Measurements from ENCODE around the gene FBXO36. TPM values are rescaled to one million over a fixed set of nuclear protein-coding genes. Genes with fewer than 3 reads are reported as not detected.

The FBXO36 gene
- total RNA-seq, 3 donors from 2014 or later, result 2.7 to 6.9 (median 3.3) TPM

DNA sequence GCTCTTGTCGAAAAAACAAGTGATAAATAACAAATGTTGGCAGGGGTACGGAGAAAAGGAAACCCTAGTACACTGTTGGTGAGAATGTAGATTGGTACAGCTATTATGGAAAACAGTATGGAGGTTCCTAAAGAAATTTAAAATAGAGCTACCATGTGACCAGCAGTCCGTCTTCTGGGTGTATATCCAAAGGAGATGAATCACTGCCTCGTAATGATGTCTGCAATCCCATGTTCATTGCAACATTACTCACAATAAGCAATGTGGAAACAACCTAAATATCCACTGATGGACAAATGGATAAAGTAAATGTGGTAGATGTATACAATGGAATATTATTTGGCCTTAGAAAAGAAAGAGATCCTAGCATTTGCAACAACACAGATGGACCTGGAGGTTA is 95.8 kb downstream of the FBXO36 start:
- TF ChIP-seq POLR2A (IDR thresholded peaks at IDR 0.05) (no peak), POLR2AphosphoS5 (IDR thresholded peaks at IDR 0.05) (no peak), CTCF (IDR thresholded peaks at IDR 0.05) (no peak)
- intact Hi-C loops (cut with DNase I; ENCODE audit: low total_unique reads), result no loop called here
- no peak for DNase-seq (ENCODE audit: low spot score in 2 of 2)

DNA sequence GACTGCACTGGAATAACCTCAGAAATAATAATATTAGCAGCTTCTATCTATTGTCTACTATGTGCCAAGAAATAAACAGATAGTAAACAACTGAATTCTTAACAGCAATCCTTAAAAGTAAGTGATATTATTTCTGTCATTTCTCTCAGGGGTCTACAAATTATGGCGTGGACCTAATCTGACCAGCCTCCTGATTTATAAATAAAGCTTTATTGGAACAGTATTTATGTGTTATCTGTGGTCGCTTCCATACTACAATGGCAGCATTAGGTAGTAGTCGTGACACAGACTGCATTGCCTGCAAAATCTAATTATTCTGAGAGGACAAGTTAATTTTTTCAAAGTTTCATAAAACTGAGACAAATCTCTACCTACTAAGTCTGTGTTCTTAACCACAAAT is 97.4 kb downstream of the FBXO36 start:
- TF ChIP-seq POLR2AphosphoS5 (IDR thresholded peaks at IDR 0.05), result no peak
- TF ChIP-seq CTCF (IDR thresholded peaks at IDR 0.05), result no peak
- no peak for TF ChIP-seq POLR2A (IDR thresholded peaks at IDR 0.05)
- intact Hi-C loops (cut with DNase I; ENCODE audit: low total_unique reads), result no loop called here
- DNase-seq (ENCODE audit: low spot score in 2 of 2), result no peak

More for the DNA sequence above, 95.8 kb downstream of the FBXO36 start:
- Histone ChIP-seq H3K27me3 (no peaks in the 10 kb centered on the region), H3K4me3 (no peak overlapping the region), H3K27ac (no peak overlapping the region), H3K9me3 (no peaks in the 10 kb centered on the region), H3K36me3 (no peaks in the 10 kb centered on the region), H3K4me1 (no peaks in the 10 kb centered on the region)

GRCh38 chr2:230023313-230023712 is 101.0 kb downstream of the FBXO36 start:
- intact Hi-C loops (cut with DNase I; ENCODE audit: low total_unique reads), result no loop called here
- TF ChIP-seq CTCF (IDR thresholded peaks at IDR 0.05) (no peak), POLR2AphosphoS5 (IDR thresholded peaks at IDR 0.05) (no peak), POLR2A (IDR thresholded peaks at IDR 0.05) (no peak)
- H3K27me3 ChIP-seq, result no peaks in the 10 kb centered on the region
- no peak for DNase-seq (ENCODE audit: low spot score in 2 of 2)
- no peaks in the 10 kb centered on the region for H3K36me3 ChIP-seq
- H3K9me3 ChIP-seq, result no peaks in the 10 kb centered on the region
- no peaks in the 10 kb centered on the region for H3K4me1 ChIP-seq
- H3K4me3 ChIP-seq, result no peak overlapping the region
- no peak overlapping the region for H3K27ac ChIP-seq

More for the DNA sequence above, 97.4 kb downstream of the FBXO36 start:
- H3K36me3 ChIP-seq, result no peaks in the 10 kb centered on the region
- H3K4me3 ChIP-seq, result no peak overlapping the region
- no peaks in the 10 kb centered on the region for H3K27me3 ChIP-seq
- H3K4me1 ChIP-seq, result no peaks in the 10 kb centered on the region
- H3K27ac ChIP-seq, result no peak overlapping the region
- no peaks in the 10 kb centered on the region for H3K9me3 ChIP-seq

DNA sequence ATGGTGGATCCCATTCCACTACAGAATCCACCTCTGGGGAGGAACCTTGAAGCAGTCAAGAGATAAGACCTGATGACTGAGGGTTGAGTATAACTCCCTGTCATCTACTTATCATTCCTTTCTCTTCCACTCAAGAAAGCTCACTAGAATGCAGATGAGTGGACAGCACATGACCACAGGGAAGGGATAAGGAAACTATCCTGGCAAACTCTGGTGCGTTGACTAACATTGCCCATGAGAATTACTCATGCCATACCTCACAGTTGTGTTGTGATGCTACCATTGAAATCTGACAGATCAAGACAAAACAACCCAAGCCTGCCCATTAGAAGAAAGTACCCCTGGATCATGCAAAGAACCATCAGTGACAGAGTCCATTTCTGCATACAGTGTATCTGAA is 119.9 kb downstream of the FBXO36 start:
- no peaks in the 10 kb centered on the region for H3K4me1 ChIP-seq
- no peak for DNase-seq (ENCODE audit: low spot score in 2 of 2)

DNA sequence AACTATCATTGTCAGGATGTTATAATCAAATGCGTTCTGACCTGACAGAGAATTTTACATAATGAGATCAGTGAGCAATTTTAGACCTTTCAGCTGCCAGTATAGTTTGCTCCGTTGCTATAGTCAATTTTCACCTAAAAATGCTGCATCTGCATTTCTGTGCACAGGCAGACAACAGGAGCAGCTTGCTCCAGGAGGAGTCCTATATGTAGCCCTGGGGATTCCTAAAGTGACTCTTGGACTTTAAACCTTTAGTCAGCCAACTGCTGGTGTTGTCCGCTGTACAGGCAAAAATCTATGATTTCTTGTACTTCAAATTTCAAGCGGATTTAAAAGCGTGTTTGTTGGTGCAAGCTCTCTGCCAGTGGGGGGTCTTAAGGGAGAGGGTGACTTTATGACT is 120.7 kb downstream of the FBXO36 start:
- Histone ChIP-seq H3K27me3 (no peaks in the 10 kb centered on the region), H3K36me3 (no peaks in the 10 kb centered on the region), H3K4me3 (no peak overlapping the region), H3K27ac (no peak overlapping the region), H3K4me1 (no peaks in the 10 kb centered on the region), H3K9me3 (no peaks in the 10 kb centered on the region)
- DNase-seq (ENCODE audit: low spot score in 2 of 2), result no peak
- intact Hi-C loops (cut with DNase I; ENCODE audit: low total_unique reads), result no loop called here
- no peak for TF ChIP-seq POLR2A (IDR thresholded peaks at IDR 0.05)
- TF ChIP-seq POLR2AphosphoS5 (IDR thresholded peaks at IDR 0.05), result no peak
- TF ChIP-seq CTCF (IDR thresholded peaks at IDR 0.05), result no peak

More for the DNA sequence above, 119.9 kb downstream of the FBXO36 start:
- no peaks in the 10 kb centered on the region for H3K27me3 ChIP-seq
- no peak overlapping the region for H3K4me3 ChIP-seq
- intact Hi-C loops (cut with DNase I; ENCODE audit: low total_unique reads), result no loop called here
- H3K9me3 ChIP-seq, result no peaks in the 10 kb centered on the region
- TF ChIP-seq POLR2A (IDR thresholded peaks at IDR 0.05) (no peak), CTCF (IDR thresholded peaks at IDR 0.05) (no peak), POLR2AphosphoS5 (IDR thresholded peaks at IDR 0.05) (no peak)
- H3K27ac ChIP-seq, result no peak overlapping the region
- no peaks in the 10 kb centered on the region for H3K36me3 ChIP-seq
